ENCODE measurements around the gene SYT17. TPM values are rescaled to one million over a fixed set of nuclear protein-coding genes. Genes with fewer than 3 reads are reported as not detected.

Gene SYT17
- polyA plus RNA-seq, 4 donors: 1.3 to 11.4 (median 9.7) TPM

DNA sequence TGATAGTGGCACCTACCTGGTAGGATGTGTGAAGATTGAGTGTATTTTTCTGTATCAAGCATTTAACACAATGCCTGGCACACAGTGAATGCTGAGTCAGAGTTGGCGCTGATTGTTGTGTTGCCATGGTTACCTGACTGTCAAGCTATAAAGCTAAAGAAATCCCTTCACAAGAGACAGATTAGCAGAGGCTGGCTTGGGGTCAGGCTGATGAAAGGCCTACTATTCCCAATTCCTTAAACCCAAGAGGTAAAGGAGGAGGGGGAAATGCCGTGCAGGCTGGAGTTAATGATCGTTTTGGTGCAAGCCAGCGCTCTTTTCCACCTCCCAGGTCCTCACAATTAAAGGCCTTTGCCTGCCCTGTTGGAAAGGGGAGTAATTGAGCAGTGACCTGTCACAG, 123.4 kb downstream of the SYT17 start:
- DNase-seq (ENCODE audit: low read depth in 4 of 4, low spot score in 3 of 4): no peak

DNA sequence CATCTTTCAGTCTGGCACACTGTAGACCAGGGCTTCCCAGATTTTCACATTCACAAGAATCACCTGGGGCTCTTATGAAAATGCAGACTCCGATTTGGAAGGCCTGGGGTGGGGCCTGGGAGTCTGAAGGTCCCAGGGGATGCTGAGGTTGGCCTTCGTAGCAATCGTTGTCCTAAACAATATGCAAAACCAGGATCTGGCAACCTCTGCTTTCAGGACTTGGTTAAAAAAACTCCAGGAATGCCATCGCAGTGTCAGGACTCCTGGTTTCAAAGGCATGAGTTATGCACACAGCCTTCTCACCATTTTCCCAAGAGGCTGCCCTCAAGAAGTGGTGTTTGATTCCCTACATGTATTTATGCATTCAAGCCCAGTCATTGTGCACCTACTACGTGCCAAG, 124.1 kb downstream of the SYT17 start:
- DNase-seq (ENCODE audit: low read depth in 4 of 4, low spot score in 3 of 4): no peak

DNA sequence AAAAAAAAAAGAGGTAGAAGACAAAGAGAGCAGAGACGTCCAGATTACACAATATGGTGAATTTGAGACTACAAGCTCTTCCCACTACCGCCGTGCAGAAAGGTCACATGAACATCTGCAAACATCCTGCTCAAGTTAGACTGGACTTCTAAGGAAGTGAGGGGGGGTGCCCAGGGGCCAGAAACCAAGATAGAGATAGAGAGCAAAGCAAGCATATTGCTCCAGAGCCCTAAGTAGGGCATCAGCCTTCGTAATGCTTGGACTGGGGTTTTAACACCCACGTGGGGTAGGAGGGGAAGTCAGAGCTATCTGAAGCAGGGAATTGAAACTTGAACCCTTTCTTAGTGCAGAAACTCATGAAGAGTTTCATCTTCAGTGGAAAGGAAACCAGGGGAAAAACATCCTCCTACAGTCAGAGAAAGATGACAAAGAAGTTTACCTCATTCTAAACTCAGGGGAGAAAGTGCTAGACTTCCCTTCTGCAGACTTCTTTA, 126.2 kb downstream of the SYT17 start:
- DNase-seq (ENCODE audit: low read depth in 4 of 4, low spot score in 3 of 4): no peak

DNA sequence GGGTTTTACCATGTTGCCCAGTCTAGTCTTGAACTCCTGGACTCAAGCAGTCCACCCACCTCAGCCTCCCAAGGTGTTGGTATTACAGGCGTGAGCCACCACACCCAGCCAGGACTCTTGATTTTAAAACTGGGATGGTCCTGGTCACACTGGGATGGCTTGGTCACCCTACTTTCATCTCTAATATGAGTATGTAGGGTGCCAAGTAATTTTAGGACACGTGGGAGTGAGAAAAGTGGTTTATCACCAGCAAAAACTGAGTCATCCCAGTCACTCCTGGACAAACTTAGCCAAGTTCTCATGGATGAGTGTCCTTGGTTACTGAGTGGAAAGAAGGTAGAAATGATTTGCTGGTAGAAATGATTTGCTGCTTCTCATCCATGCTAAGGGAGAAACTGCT, 127.4 kb downstream of the SYT17 start:
- DNase-seq (ENCODE audit: low read depth in 4 of 4, low spot score in 3 of 4): no peak

DNA sequence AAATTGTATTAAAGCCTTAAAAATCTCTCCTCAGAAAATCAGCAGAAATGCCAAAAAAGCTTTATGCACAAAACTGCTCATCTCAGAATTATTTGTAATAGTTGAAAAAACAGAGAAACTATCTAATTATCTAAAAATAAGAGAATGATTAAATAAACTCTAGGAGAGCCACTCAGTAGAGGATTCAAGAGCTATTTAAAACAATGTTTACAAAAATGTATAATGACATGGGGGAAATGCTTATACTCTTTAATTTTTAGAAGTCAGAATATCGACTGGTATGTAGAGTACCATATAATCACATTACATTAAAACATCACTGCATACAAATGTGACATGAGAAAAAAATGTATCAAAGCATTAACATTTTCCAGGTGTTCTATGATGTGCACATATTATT, 129.4 kb downstream of the SYT17 start:
- DNase-seq (ENCODE audit: low read depth in 4 of 4, low spot score in 3 of 4): no peak

DNA sequence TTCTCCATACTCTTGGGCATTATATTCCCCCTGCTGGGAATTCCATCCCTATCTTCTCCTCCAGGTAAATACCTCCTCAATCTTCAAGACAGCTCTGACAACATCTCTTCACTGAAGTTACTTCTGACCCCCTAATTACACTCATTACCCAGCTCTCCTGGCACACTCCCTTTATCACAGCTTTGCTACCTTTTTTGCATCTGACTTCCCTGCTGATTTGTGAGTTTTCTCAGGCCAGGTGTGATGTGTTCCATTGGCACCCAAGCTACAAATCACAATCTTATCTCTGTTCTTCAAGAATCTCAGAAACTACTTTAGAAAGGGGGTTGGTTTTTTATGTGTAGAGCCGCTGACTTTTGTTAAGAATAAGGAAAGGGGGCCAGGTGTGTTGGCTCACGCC, 131.5 kb downstream of the SYT17 start:
- DNase-seq (ENCODE audit: low read depth in 4 of 4, low spot score in 3 of 4): no peak

DNA sequence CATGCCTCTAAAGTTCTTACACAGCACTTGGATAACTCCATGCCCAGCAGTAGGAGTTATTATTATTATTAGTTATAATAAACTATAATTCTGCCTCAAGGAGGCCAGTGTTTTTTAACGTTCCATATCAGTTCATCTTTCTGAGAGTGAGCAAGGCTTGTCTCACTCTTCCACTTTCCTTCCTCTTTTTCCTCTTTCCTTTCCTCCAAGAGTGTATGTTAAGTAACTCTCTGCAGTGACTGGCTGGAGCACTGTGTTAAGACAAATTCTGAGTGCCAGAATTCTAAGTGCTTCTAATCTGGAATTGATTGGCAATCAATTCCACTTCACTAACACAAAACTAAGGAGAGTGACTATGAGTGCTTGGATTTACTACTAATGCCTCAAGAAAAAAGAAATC, 133.9 kb downstream of the SYT17 start:
- DNase-seq (ENCODE audit: low read depth in 4 of 4, low spot score in 3 of 4): no peak

DNA sequence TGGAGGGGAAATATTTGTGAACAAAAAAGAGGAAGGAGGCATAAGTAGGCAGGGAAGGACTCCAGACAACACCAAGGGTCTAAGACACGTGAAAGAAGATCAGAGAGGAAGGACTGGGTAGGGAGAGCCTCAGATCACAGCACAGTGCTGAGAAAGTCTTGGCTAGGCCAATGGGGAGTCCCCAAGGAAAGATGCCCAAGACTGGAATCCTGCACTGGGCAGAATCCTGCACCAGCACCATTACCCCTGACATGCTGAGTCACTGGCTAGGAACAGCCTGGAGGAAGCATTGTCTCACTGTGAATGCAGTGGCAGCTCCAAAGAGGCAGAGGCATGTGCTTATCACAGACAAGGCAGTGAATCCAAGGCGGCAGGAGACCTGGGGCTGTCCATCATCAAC, 136.7 kb downstream of the SYT17 start:
- no peak for DNase-seq (ENCODE audit: low read depth in 4 of 4, low spot score in 3 of 4)

DNA sequence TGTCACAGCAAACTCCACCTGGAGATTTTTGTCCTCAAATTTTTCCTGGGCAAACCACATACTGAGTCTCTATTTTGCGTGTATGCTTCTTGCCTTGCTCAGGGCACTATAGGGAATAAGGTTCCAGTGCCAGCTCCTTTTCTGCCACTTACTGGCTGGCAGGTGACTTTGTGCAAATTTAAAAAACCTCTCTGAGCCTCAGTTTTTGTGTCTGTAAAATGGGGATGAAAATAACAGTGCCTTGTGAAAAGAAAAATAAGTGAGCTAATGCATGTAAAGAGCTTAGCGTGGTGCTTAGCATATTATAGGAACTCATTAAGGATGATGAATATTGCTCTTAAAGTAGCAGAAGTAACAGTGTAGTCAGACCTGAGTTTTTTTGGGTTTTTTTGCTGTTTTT, 137.4 kb downstream of the SYT17 start:
- no peak for DNase-seq (ENCODE audit: low read depth in 4 of 4, low spot score in 3 of 4)

DNA sequence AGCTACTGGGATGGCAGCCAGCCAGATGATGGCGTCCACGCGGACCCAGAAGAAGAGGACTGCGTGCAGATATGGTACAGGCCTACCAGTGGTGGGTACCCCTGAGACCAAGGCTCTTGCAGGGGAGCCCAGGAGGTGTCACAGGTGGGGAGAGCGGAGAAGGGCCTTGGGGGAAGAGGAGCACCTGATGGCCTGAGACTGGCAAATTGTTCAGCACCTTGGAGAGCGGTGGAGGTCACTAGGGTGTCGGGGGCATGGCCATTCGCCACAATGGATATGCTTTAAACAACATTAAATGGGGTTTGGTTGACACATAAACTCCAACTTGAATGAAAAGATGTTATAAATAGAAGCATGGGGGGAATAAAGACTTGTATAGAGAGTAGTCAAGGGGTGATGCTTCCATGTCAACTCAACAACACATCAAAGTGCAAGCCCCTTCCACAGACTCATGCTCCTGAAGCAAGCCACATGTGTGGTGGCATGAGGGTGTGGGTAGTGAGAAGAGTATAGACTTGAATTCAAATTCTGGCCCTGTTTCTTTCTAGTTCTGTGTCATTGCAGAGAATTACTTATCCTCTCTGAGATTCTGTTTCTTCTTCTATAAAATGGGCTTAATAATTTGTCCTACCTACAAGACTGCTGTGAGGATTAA, 139.7 kb downstream of the SYT17 start:
- no peak for DNase-seq (ENCODE audit: low read depth in 4 of 4, low spot score in 3 of 4)

DNA sequence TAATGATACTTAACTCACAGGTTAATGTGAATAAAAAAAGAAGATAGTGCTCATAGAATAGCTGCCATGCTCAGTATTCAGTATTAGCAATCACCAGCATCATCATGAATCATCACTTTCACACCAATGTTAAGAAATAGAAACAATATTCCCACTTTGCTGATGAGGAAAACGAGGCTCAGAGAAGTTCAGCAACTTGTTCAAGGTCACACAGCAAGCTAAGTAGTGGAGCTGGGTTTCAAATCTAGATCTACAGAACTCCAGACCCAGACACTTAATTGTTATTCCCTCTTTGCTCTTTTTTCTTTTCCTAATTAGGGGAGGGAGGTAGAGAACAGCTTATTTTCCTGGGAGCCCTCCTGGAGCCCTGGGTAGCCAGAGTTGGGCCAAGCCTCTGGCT, 140.4 kb downstream of the SYT17 start:
- DNase-seq (ENCODE audit: low read depth in 4 of 4, low spot score in 3 of 4): no peak

DNA sequence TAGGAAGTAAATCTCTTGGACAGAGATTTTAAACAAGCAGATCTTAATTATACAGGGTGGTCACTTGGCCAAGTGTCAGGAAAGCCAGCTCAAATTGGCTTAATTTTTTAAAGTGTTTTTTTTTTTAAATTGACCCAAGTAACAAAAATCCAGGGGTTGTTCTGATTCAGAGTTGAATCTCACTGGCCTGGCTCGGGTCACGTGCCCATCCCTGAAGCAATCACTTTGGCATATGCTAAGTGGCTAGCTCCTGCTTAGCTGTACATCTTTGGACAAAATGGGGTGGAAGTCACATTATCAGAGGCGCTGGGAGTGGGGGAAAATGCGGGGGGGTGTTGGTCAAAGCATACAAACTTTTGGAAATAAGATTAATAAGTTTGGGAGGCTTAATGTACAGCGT, 141.1 kb downstream of the SYT17 start:
- no peak for DNase-seq (ENCODE audit: low read depth in 4 of 4, low spot score in 3 of 4)

DNA sequence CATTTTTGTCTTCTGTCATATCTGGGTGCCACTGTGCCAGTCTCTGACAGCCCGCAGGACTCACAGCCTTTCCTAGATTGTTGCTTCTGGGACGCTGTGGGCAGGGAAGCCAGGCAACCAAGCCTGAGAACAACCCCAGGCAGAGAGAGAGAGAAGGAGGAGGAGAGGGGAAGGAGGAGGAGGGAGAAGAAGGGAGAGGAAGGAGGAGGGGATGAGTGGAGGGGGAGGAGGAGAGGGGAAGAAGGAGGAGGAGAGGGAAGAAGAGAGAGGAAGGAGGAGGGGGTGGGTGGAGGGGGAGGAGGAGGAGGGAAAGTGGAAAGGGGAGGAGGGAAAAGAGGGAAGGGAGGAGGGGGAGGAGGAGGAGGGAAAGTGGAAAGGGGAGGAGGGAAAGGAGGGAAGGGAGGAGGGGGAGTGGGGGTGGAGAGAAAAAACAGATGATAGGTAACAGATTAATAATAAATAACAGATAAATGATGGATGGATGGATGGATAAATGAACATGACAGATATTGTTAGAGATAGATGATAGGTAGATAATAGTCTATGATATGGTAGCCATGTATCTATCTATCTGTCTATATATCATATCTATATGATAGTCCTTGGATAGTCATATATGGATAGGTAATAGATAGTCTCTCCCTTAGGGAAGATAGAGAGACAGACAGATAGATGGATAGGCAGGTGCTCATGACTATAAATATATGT, 146.8 kb downstream of the SYT17 start:
- no peak for DNase-seq (ENCODE audit: low read depth in 4 of 4, low spot score in 3 of 4)

DNA sequence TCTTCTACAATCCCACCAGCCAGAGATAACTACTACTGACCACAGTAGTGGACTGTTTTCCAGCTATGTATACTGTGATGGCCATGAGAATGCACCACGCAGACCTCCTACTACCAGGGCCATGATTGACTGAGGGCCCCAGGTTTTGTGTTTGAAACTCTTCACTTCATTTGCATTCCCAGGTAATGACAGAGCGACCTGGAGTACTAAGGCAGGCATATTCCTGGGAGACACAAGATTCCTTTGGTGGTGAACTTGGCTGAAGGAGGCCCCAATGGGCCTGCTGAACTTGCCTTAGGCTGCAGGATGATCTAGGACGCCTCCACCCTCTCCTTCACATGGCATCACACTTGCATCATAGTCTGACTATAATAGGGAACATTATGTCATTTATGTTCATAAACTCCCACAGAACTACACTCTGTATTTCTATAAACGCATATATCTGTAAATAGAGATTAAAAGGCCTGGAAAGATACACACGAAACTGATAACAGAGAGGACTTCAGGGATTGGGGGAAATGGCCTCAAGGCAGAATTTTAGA, 147.9 kb downstream of the SYT17 start:
- no peak for DNase-seq (ENCODE audit: low read depth in 4 of 4, low spot score in 3 of 4)

DNA sequence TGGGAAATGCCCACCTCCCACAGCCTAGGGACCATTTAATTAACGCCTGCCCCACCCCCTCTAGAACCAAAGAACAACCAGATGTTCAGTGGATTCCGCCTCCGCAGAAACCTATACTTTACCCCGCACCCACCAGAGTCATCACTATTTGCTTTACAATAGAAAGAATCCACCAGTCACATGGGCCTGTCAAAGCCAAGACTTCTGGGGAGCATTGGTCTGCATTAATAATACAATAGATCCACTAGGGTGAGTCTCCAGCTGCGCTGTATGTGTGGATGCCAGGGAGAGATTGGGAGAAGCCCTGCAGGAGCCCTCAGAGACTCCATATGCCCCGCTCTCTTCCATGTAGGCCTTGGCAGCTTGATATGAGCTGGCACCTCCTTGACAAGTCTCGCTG, 148.8 kb downstream of the SYT17 start:
- no peak for DNase-seq (ENCODE audit: low read depth in 4 of 4, low spot score in 3 of 4)

Other genes with a start within 250 kb of the SYT17 start
- 10 to 100 TPM; 44.5 to 65.0 (median 55.4) TPM for gene SMG1, start 241.8 kb upstream of the SYT17 start, polyA plus RNA-seq (ENCODE audit: insufficient read length in 4 of 4)
- gene TMC7, start 184.3 kb upstream of the SYT17 start, polyA plus RNA-seq (ENCODE audit: insufficient read length in 4 of 4): 1 to 10 TPM in 3 of 4 donors, under 1 TPM in 1; 1.00 to 2.4 (median 1.5) TPM
- gene COQ7, start 100.6 kb upstream of the SYT17 start, polyA plus RNA-seq (ENCODE audit: insufficient read length in 4 of 4): 10 to 100 TPM; 28.8 to 34.3 (median 32.1) TPM
- 10 to 100 TPM; 15.5 to 31.6 (median 19.4) TPM for gene ITPRIPL2, start 54.3 kb upstream of the SYT17 start, polyA plus RNA-seq (ENCODE audit: insufficient read length in 4 of 4)
- gene CLEC19A, start 117.5 kb downstream of the SYT17 start, polyA plus RNA-seq (ENCODE audit: insufficient read length in 4 of 4): under 1 TPM in 3 of 4 donors, not detected in 1; 0.07 to 0.08 (median 0.08) TPM
- under 1 TPM; 0.26 to 0.92 (median 0.36) TPM for gene TMC5, start 249.6 kb downstream of the SYT17 start, polyA plus RNA-seq (ENCODE audit: insufficient read length in 4 of 4)